Measurements from ENCODE around the gene GPRC5C.

GPRC5C gene

GRCh38 chr17:74464730-74465377, 33.0 kb downstream of the GPRC5C start:
- no peak overlapping the region for H3K27ac ChIP-seq (ENCODE audit: low read depth, low read length)
- no peak overlapping the region for H3K9ac ChIP-seq (ENCODE audit: low read depth, low read length)
- no peaks in the 10 kb centered on the region for H3K36me3 ChIP-seq (ENCODE audit: insufficient read depth, low read length)
- no peaks in the 10 kb centered on the region for H3K9me3 ChIP-seq (ENCODE audit: insufficient read depth, low read depth, low read length)
- H3K4me1 ChIP-seq (ENCODE audit: insufficient read depth, low read length), result peaks cover 6% of the 10 kb centered on the region; the same call in 1 of the 2 replicates
- no peak overlapping the region for H3K4me3 ChIP-seq (ENCODE audit: low read length)
- WGBS, result 90% methylated on average over 7 of the region's 7 CpGs
- peaks cover 12% of the 10 kb centered on the region for H3K27me3 ChIP-seq (ENCODE audit: insufficient read depth, low read length)

GRCh38 chr17:74465378-74466110, 33.7 kb downstream of the GPRC5C start:
- Histone ChIP-seq H3K4me3 (ENCODE audit: low read length) (no peak overlapping the region), H3K4me1 (ENCODE audit: insufficient read depth, low read length) (peaks cover 6% of the 10 kb centered on the region; the same call in 1 of the 2 replicates), H3K9me3 (ENCODE audit: insufficient read depth, low read depth, low read length) (no peaks in the 10 kb centered on the region), H3K9ac (ENCODE audit: low read depth, low read length) (no peak overlapping the region), H3K36me3 (ENCODE audit: insufficient read depth, low read length) (no peaks in the 10 kb centered on the region), H3K27ac (ENCODE audit: low read depth, low read length) (no peak overlapping the region), H3K27me3 (ENCODE audit: insufficient read depth, low read length) (peaks cover 12% of the 10 kb centered on the region)
- 92% methylated on average over 8 of the region's 8 CpGs for WGBS

- Histone ChIP-seq H3K9ac (ENCODE audit: low read depth, low read length) (0 out of 2 replicates have a peak within 1 kb of the TSS, but pooled peaks have one; percentile 8), H3K27me3 (ENCODE audit: insufficient read depth, low read length) (peaks cover 12% of the 10 kb centered on the region), H3K9me3 (ENCODE audit: insufficient read depth, low read depth, low read length) (no peaks in the 10 kb centered on the region), H3K4me1 (ENCODE audit: insufficient read depth, low read length) (peaks cover 6% of the 10 kb centered on the region; the same call in 1 of the 2 replicates), H3K27ac (ENCODE audit: low read depth, low read length) (no peak within 1 kb of the TSS), H3K4me3 (ENCODE audit: low read length) (peak within 1 kb of the TSS; percentile 38), H3K36me3 (ENCODE audit: insufficient read depth, low read length) (no peaks in the 10 kb centered on the region)
- WGBS, result 83% methylated on average over 25 of the region's 25 CpGs
Measured at GRCh38 chr17:74466111-74466827, 34.4 kb downstream of the GPRC5C start, which contains the start of gene CD300A. TSS of gene CD300A (plus strand) at chr17:74466634. CDS start at chr17:74466704, 70 bp downstream.

GRCh38 chr17:74466828-74467184, 34.9 kb downstream of the GPRC5C start:
- H3K36me3 ChIP-seq (ENCODE audit: insufficient read depth, low read length), result no peaks in the 10 kb centered on the region
- H3K4me1 ChIP-seq (ENCODE audit: insufficient read depth, low read length), result peaks cover 6% of the 10 kb centered on the region; the same call in 1 of the 2 replicates
- no peak overlapping the region for H3K9ac ChIP-seq (ENCODE audit: low read depth, low read length)
- H3K27me3 ChIP-seq (ENCODE audit: insufficient read depth, low read length), result peaks cover 12% of the 10 kb centered on the region
- H3K9me3 ChIP-seq (ENCODE audit: insufficient read depth, low read depth, low read length), result no peaks in the 10 kb centered on the region
- H3K4me3 ChIP-seq (ENCODE audit: low read length), result peak overlapping the region; percentile 35
- H3K27ac ChIP-seq (ENCODE audit: low read depth, low read length), result no peak overlapping the region
- WGBS, result 83% methylated on average over 10 of the region's 11 CpGs

- WGBS, result 54% methylated on average over 20 of the region's 21 CpGs
- Histone ChIP-seq H3K4me3 (ENCODE audit: low read length) (peak overlapping the region; percentile 38; the same call in 1 of the 2 replicates), H3K27ac (ENCODE audit: low read depth, low read length) (no peak overlapping the region), H3K36me3 (ENCODE audit: insufficient read depth, low read length) (no peaks in the 10 kb centered on the region), H3K4me1 (ENCODE audit: insufficient read depth, low read length) (peaks cover 6% of the 10 kb centered on the region; the same call in 1 of the 2 replicates), H3K9ac (ENCODE audit: low read depth, low read length) (0 out of 2 replicates have a peak overlapping the region, but pooled peaks have one; percentile 8), H3K27me3 (ENCODE audit: insufficient read depth, low read length) (peaks cover 12% of the 10 kb centered on the region), H3K9me3 (ENCODE audit: insufficient read depth, low read depth, low read length) (no peaks in the 10 kb centered on the region)
Measured at GRCh38 chr17:74467221-74467951, 35.5 kb downstream of the GPRC5C start.

GRCh38 chr17:74471341-74471740, 39.5 kb downstream of the GPRC5C start:
- Histone ChIP-seq H3K4me3 (ENCODE audit: low read length) (no peak overlapping the region), H3K9me3 (ENCODE audit: insufficient read depth, low read depth, low read length) (peaks cover 9% of the 10 kb centered on the region), H3K36me3 (ENCODE audit: insufficient read depth, low read length) (no peaks in the 10 kb centered on the region), H3K9ac (ENCODE audit: low read depth, low read length) (no peak overlapping the region), H3K27me3 (ENCODE audit: insufficient read depth, low read length) (peaks cover 12% of the 10 kb centered on the region), H3K27ac (ENCODE audit: low read depth, low read length) (no peak overlapping the region), H3K4me1 (ENCODE audit: insufficient read depth, low read length) (peaks cover 6% of the 10 kb centered on the region; the same call in 1 of the 2 replicates)
- 98% methylated on average over 3 of the region's 3 CpGs for WGBS

- peaks cover 9% of the 10 kb centered on the region for H3K9me3 ChIP-seq (ENCODE audit: insufficient read depth, low read depth, low read length)
- 90% methylated on average over 4 of the region's 4 CpGs for WGBS
- no peak overlapping the region for H3K9ac ChIP-seq (ENCODE audit: low read depth, low read length)
- H3K4me3 ChIP-seq (ENCODE audit: low read length), result no peak overlapping the region
- no peaks in the 10 kb centered on the region; the same call in 1 of the 2 replicates for H3K27me3 ChIP-seq (ENCODE audit: insufficient read depth, low read length)
- no peaks in the 10 kb centered on the region for H3K36me3 ChIP-seq (ENCODE audit: insufficient read depth, low read length)
- no peaks in the 10 kb centered on the region for H3K4me1 ChIP-seq (ENCODE audit: insufficient read depth, low read length)
- no peak overlapping the region for H3K27ac ChIP-seq (ENCODE audit: low read depth, low read length)
Measured at GRCh38 chr17:74472890-74473289, 41.0 kb downstream of the GPRC5C start.

- no peaks in the 10 kb centered on the region; the same call in 1 of the 2 replicates for H3K27me3 ChIP-seq (ENCODE audit: insufficient read depth, low read length)
- no peak overlapping the region for H3K9ac ChIP-seq (ENCODE audit: low read depth, low read length)
- WGBS, result 96% methylated on average over 8 of the region's 8 CpGs
- H3K4me3 ChIP-seq (ENCODE audit: low read length), result no peak overlapping the region
- peaks cover 9% of the 10 kb centered on the region for H3K9me3 ChIP-seq (ENCODE audit: insufficient read depth, low read depth, low read length)
- H3K4me1 ChIP-seq (ENCODE audit: insufficient read depth, low read length), result no peaks in the 10 kb centered on the region
- H3K27ac ChIP-seq (ENCODE audit: low read depth, low read length), result no peak overlapping the region
- H3K36me3 ChIP-seq (ENCODE audit: insufficient read depth, low read length), result no peaks in the 10 kb centered on the region
Measured at GRCh38 chr17:74473294-74473693, 41.4 kb downstream of the GPRC5C start.

- Histone ChIP-seq H3K9ac (ENCODE audit: low read depth, low read length) (no peak overlapping the region), H3K4me1 (ENCODE audit: insufficient read depth, low read length) (no peaks in the 10 kb centered on the region), H3K4me3 (ENCODE audit: low read length) (no peak overlapping the region), H3K36me3 (ENCODE audit: insufficient read depth, low read length) (no peaks in the 10 kb centered on the region), H3K27me3 (ENCODE audit: insufficient read depth, low read length) (no peaks in the 10 kb centered on the region; the same call in 1 of the 2 replicates), H3K9me3 (ENCODE audit: insufficient read depth, low read depth, low read length) (peaks cover 9% of the 10 kb centered on the region), H3K27ac (ENCODE audit: low read depth, low read length) (no peak overlapping the region)
- 88% methylated on average over 9 of the region's 9 CpGs for WGBS
Measured at GRCh38 chr17:74474043-74474792, 42.3 kb downstream of the GPRC5C start.

GRCh38 chr17:74475189-74475588, 43.3 kb downstream of the GPRC5C start:
- no peaks in the 10 kb centered on the region; the same call in 1 of the 2 replicates for H3K27me3 ChIP-seq (ENCODE audit: insufficient read depth, low read length)
- WGBS, result 92% methylated on average over 4 of the region's 4 CpGs
- no peak overlapping the region for H3K9ac ChIP-seq (ENCODE audit: low read depth, low read length)
- H3K4me1 ChIP-seq (ENCODE audit: insufficient read depth, low read length), result no peaks in the 10 kb centered on the region
- H3K27ac ChIP-seq (ENCODE audit: low read depth, low read length), result no peak overlapping the region
- no peak overlapping the region for H3K4me3 ChIP-seq (ENCODE audit: low read length)
- H3K9me3 ChIP-seq (ENCODE audit: insufficient read depth, low read depth, low read length), result peaks cover 9% of the 10 kb centered on the region
- H3K36me3 ChIP-seq (ENCODE audit: insufficient read depth, low read length), result no peaks in the 10 kb centered on the region

Data from HUES64 (cell line).